Caco-2 (cell line): ENCODE results near the gene ZSCAN5B. TPM values are rescaled to one million over a fixed set of nuclear protein-coding genes. Genes with fewer than 3 reads are reported as not detected.

ENCODE experiments used
- BruUV-seq: library from RNA; stranded (reverse); fragments of 400-500 nt; replicated peaks from 2 replicates; lab custom pipeline; 2021; lab: Mats Ljungman, UMichigan
- CTCF ChIA-PET: fragments of 300-600 bp; sonication (Branson Sonifier 250); formaldehyde crosslinking; loops from one replicate; lab custom pipeline; 2022; ENCODE audit warnings: antibody characterized with exemption; lab: Charles Lee
- POLR2A ChIA-PET: fragments of 300-600 bp; sonication (Branson Sonifier 250); formaldehyde crosslinking; loops from one replicate; lab custom pipeline; 2022; ENCODE audit warnings: antibody characterized with exemption; lab: Charles Lee
- DNase-seq, 2 experiments: peaks; one replicate each; pipeline versions ENCODE4 v3.0.0 to v3.0.0-alpha.2; 2020 to 2022
- H3K27me3 ChIP-seq: replicated peaks from 2 replicates; pipeline ENCODE4 v1.6.0; 2011; ENCODE audit warnings: low read length; ENCODE audit not compliant: control insufficient read depth, insufficient read depth
- H3K36me3 ChIP-seq: 2 replicates; pipeline ENCODE4 v1.5.1; 2011; ENCODE audit warnings: low read length; ENCODE audit not compliant: control insufficient read depth, insufficient read depth
- H3K4me1 ChIP-seq: fragments of 250-450 bp; sonication (Bioruptor Pico); 2 replicates; pipeline ENCODE4 v1.5.1; 2020; ENCODE audit warnings: mild to moderate bottlenecking
- H3K4me3 ChIP-seq: 2 replicates; pipeline ENCODE4 v1.5.1; 2011; ENCODE audit warnings: low read depth, mild to moderate bottlenecking, control low read depth, low read length
- H3K9me3 ChIP-seq: fragments of 250-450 bp; sonication (Bioruptor Pico); 2 replicates; pipeline ENCODE4 v1.5.1; 2020; ENCODE audit warnings: mild to moderate bottlenecking, moderate library complexity
- H3K27ac Mint-ChIP-seq: one replicate; pipeline ENCODE4 v1.8.0; 2022; ENCODE audit warnings: mixed read lengths; ENCODE audit not compliant: unreplicated experiment
- H3K27me3 Mint-ChIP-seq: one replicate; pipeline ENCODE4 v1.8.0; 2022; ENCODE audit warnings: mixed read lengths; ENCODE audit not compliant: insufficient read depth, unreplicated experiment
- H3K36me3 Mint-ChIP-seq: one replicate; pipeline ENCODE4 v1.8.0; 2022; ENCODE audit warnings: mild to moderate bottlenecking, mixed read lengths; ENCODE audit not compliant: insufficient read depth, unreplicated experiment
- H3K4me1 Mint-ChIP-seq: one replicate; pipeline ENCODE4 v1.8.0; 2022; ENCODE audit warnings: low read depth, mixed read lengths; ENCODE audit not compliant: unreplicated experiment
- H3K4me3 Mint-ChIP-seq: one replicate; pipeline ENCODE4 v1.8.0; 2022; ENCODE audit warnings: mild to moderate bottlenecking, moderate library complexity, mixed read lengths; ENCODE audit not compliant: unreplicated experiment
- H3K9me3 Mint-ChIP-seq: one replicate; pipeline ENCODE4 v1.8.0; 2022; ENCODE audit warnings: mixed read lengths; ENCODE audit not compliant: unreplicated experiment
- CTCF ChIP-seq, 2 experiments: fragments of 200-600 bp in 1 of 2; IDR thresholded peaks; 1 replicate in 1 of 2; 2 replicates in 1 of 2; pipeline versions ENCODE4 v1.5.1 to v1.8.0; 2011 to 2022; ENCODE audit warnings: antibody characterized with exemption in 1 of 2, control low read depth in 1 of 2, inconsistent platforms in 1 of 2, low read depth in 1 of 2, low read length in 1 of 2, mild to moderate bottlenecking in 1 of 2, moderate library complexity in 1 of 2; ENCODE audit not compliant: insufficient read depth in 1 of 2, severe bottlenecking in 1 of 2, unreplicated experiment in 1 of 2
- intact Hi-C: fragments of 100-400 bp; cut with micrococcal nuclease; formaldehyde crosslinking; loops from one replicate; pipeline ENCODE4 v1.10.0; 2022; ENCODE audit not compliant: unreplicated experiment
- total RNA-seq: library from RNA; stranded (reverse); gene quantifications from 2 replicates; pipeline ENCODE4 v1.2.3, GENCODE V29; 2022

Gene ZSCAN5B
- total RNA-seq, 1 experiment from 2014 or later = not detected

GRCh38 chr19:56191711-56192110 is 5.9 kb downstream of the ZSCAN5B start:
- Mint-ChIP-seq H3K4me3 (no peak overlapping the region), H3K4me1 (no peaks in the 10 kb centered on the region), H3K27me3 (peaks cover 10% of the 10 kb centered on the region), H3K36me3 (no peaks in the 10 kb centered on the region), H3K27ac (no peak overlapping the region), H3K9me3 (no peaks in the 10 kb centered on the region)
- ChIA-PET POLR2A (no interaction called here), CTCF (no interaction called here)
- TF ChIP-seq CTCF (IDR thresholded peaks at IDR 0.05; ENCODE audit: insufficient read depth in 1 of 2, low read depth in 1 of 2, low read length in 1 of 2, severe bottlenecking in 1 of 2, unreplicated experiment in 1 of 2) = no peak
- Histone ChIP-seq H3K36me3 (no peaks in the 10 kb centered on the region), H3K4me3 (no peak overlapping the region), H3K27me3 (no peaks in the 10 kb centered on the region), H3K4me1 (no peaks in the 10 kb centered on the region), H3K9me3 (no peaks in the 10 kb centered on the region)
- BruUV-seq = no TSS peak
- no peak for DNase-seq
- intact Hi-C loops = no loop called here

GRCh38 chr19:56191115-56191514 is 6.5 kb downstream of the ZSCAN5B start:
- H3K4me3 ChIP-seq = no peak overlapping the region
- no peaks in the 10 kb centered on the region for H3K9me3 ChIP-seq
- BruUV-seq = no TSS peak
- DNase-seq = no peak
- H3K27ac Mint-ChIP-seq = no peak overlapping the region
- no peak for TF ChIP-seq CTCF (IDR thresholded peaks at IDR 0.05; ENCODE audit: insufficient read depth in 1 of 2, low read depth in 1 of 2, low read length in 1 of 2, severe bottlenecking in 1 of 2, unreplicated experiment in 1 of 2)
- H3K4me1 ChIP-seq = no peaks in the 10 kb centered on the region
- no peaks in the 10 kb centered on the region for H3K27me3 ChIP-seq
- no peak overlapping the region for H3K4me3 Mint-ChIP-seq
- ChIA-PET CTCF (no interaction called here), POLR2A (no interaction called here)
- no peaks in the 10 kb centered on the region for H3K9me3 Mint-ChIP-seq
- H3K27me3 Mint-ChIP-seq = peaks cover 10% of the 10 kb centered on the region
- intact Hi-C loops = no loop called here
- no peaks in the 10 kb centered on the region for H3K4me1 Mint-ChIP-seq
- no peaks in the 10 kb centered on the region for H3K36me3 ChIP-seq
- H3K36me3 Mint-ChIP-seq = no peaks in the 10 kb centered on the region

GRCh38 chr19:56189785-56190184 is 7.8 kb downstream of the ZSCAN5B start:
- TF ChIP-seq CTCF (IDR thresholded peaks at IDR 0.05; ENCODE audit: insufficient read depth in 1 of 2, low read depth in 1 of 2, low read length in 1 of 2, severe bottlenecking in 1 of 2, unreplicated experiment in 1 of 2) = no peak
- Histone ChIP-seq H3K9me3 (no peaks in the 10 kb centered on the region), H3K27me3 (no peaks in the 10 kb centered on the region), H3K4me1 (no peaks in the 10 kb centered on the region), H3K4me3 (no peak overlapping the region), H3K36me3 (no peaks in the 10 kb centered on the region)
- CTCF ChIA-PET = no interaction called here
- H3K27me3 Mint-ChIP-seq = peaks cover 10% of the 10 kb centered on the region
- POLR2A ChIA-PET = no interaction called here
- no peaks in the 10 kb centered on the region for H3K4me1 Mint-ChIP-seq
- no peak for DNase-seq
- intact Hi-C loops = no loop called here
- BruUV-seq = no TSS peak
- H3K27ac Mint-ChIP-seq = no peak overlapping the region
- H3K4me3 Mint-ChIP-seq = no peak overlapping the region
- H3K9me3 Mint-ChIP-seq = no peaks in the 10 kb centered on the region
- no peaks in the 10 kb centered on the region for H3K36me3 Mint-ChIP-seq
